Activated T-helper 17 cell treated with anti-CD3 and anti-CD28 coated beads, Interleukin-2, amount 50 U/mL, for 72 hours (primary cell): ENCODE results near the gene YBX1. TPM values are rescaled to one million over a fixed set of nuclear protein-coding genes. Genes with fewer than 3 reads are reported as not detected.

Experiments
- ATAC-seq: fragments of 150-1000 bp; cut with Tn5 transposase; replicated peaks from 2 replicates; pipeline ENCODE4 v1.10.0; 2021; ENCODE audit warnings: mild to moderate bottlenecking, moderate library complexity
- H3K27ac Mint-ChIP-seq: one replicate; pipeline ENCODE4 v1.8.0; 2022; ENCODE audit warnings: mixed read lengths
- H3K27me3 Mint-ChIP-seq: one replicate; pipeline ENCODE4 v1.8.0; 2022; ENCODE audit warnings: mixed read lengths
- H3K36me3 Mint-ChIP-seq: one replicate; pipeline ENCODE4 v1.8.0; 2022; ENCODE audit warnings: low read depth, mild to moderate bottlenecking, mixed read lengths
- H3K4me1 Mint-ChIP-seq: one replicate; pipeline ENCODE4 v1.8.0; 2022; ENCODE audit warnings: mixed read lengths
- H3K4me3 Mint-ChIP-seq: one replicate; pipeline ENCODE4 v1.8.0; 2022; ENCODE audit warnings: mild to moderate bottlenecking, mixed read lengths
- H3K9me3 Mint-ChIP-seq: one replicate; pipeline ENCODE4 v1.8.0; 2022; ENCODE audit warnings: mixed read lengths
- total RNA-seq, 2 donors: library from RNA; stranded (reverse); gene quantifications; one replicate each; pipeline ENCODE4 v1.2.3, GENCODE V29; 2022

The YBX1 gene
- 100 to 1,000 TPM; 501 to 981 TPM for total RNA-seq

DNA sequence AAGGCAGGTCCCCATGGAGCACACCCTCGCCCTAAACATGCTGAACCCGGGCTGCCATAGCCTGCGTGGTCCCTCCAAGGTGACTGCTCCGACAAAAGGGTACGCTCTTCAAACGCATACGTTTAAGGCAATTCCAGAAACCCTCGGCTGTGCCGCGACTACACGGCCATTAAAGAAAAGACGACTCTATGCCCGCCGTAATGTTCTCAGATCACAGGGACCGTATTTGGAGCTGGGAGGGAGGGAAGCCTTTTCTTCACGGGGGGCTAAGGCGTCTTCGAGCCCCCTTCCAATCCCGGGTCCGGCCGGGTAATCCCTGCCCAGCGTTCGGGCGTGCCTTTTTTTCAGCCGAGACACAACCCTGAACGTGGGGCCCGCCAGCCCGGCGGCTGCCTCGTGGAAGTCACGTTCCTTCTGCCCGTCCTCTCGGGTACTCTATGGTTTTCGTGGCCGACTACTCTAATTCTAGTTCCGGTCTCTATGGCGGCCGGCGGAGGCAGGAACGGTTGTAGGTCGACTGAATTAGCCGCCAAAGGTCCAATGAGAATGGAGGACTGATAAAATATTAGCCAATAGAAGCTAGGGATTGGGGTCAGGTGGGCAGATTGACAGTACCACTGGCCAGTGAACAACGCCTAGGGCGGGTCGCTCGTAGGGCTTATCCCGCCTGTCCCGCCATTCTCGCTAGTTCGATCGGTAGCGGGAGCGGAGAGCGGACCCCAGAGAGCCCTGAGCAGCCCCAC, at the start of gene YBX1:
TSS of gene YBX1 (plus strand) at position 678 of the 743 bp plus-strand sequence. CDS start 148 bp downstream, outside the sequence.
- no peaks in the 10 kb centered on the region for H3K9me3 Mint-ChIP-seq
- no peaks in the 10 kb centered on the region for H3K27me3 Mint-ChIP-seq
- ATAC-seq: peak; percentile 97
- H3K4me1 Mint-ChIP-seq: peaks cover 38% of the 10 kb centered on the region
- peak within 1 kb of the TSS; percentile 93 for H3K4me3 Mint-ChIP-seq
- peak within 1 kb of the TSS; percentile 99 for H3K27ac Mint-ChIP-seq
- H3K36me3 Mint-ChIP-seq: peaks cover 50% of the 10 kb centered on the region

DNA sequence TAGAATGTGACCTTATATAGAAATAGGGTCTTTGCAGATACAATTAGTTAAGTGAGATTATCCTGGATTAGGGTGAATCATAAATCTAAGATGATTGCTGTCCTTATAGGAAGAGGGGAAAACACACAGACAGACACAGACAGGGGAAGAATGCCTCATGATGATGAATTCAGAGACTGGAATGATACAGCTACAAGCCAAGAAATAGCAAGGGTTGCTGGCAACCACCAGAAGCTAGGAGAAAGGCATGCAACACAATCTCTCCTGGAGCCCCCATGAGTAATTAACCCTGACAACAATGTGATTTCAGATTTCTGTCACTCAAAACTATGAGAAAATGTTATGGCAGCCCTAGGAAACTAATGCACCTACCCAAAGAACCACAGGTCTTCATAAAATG, 43.1 kb upstream of the YBX1 start:
- H3K36me3 Mint-ChIP-seq: no peaks in the 10 kb centered on the region
- no peak overlapping the region for H3K27ac Mint-ChIP-seq
- H3K27me3 Mint-ChIP-seq: no peaks in the 10 kb centered on the region
- no peaks in the 10 kb centered on the region for H3K9me3 Mint-ChIP-seq
- H3K4me3 Mint-ChIP-seq: no peak overlapping the region
- no peaks in the 10 kb centered on the region for H3K4me1 Mint-ChIP-seq
- ATAC-seq: no peak

DNA sequence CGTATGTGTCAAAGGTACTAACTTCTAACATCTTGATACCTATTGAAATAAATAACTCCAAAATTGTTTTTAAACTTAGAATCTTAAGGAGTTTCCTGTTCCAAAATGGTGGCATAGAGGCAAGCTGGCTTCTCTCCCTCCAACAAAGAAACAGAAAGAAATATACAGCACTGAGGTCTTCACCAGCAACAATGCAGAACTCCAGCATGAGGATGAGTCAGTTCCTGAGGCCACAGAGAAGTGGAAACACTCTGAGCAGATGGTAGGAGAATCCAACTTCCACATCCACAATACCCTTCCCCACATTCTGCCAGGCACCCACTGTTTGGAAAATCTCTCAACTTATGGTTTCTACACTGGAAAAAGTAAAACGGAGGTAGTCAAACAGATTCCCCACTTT, 36.2 kb upstream of the YBX1 start:
- H3K9me3 Mint-ChIP-seq: no peaks in the 10 kb centered on the region
- H3K36me3 Mint-ChIP-seq: no peaks in the 10 kb centered on the region
- no peak overlapping the region for H3K27ac Mint-ChIP-seq
- H3K4me3 Mint-ChIP-seq: no peak overlapping the region
- H3K27me3 Mint-ChIP-seq: no peaks in the 10 kb centered on the region
- no peaks in the 10 kb centered on the region for H3K4me1 Mint-ChIP-seq
- no peak for ATAC-seq

DNA sequence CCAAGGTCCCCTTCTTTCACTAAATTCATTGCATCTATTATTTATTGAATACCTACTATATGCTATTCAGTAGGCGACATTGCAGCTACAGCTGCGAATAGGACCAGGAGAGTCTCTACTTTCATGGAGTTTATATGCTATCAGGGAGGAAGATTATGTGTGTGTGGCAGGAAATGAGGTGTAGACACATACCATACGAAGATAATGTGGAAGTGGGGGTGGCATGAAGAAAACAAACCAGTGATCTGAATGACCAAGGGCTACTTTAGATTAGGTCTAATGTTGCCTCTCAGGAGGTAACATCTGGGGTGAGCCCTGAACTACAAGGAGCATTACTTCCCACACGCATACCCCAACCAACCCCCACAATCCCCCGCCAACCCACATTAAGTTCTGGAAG, 25.0 kb upstream of the YBX1 start:
- Mint-ChIP-seq H3K27me3 (no peaks in the 10 kb centered on the region), H3K36me3 (peaks cover 35% of the 10 kb centered on the region), H3K4me1 (peaks cover 31% of the 10 kb centered on the region), H3K4me3 (peak overlapping the region; percentile 93), H3K9me3 (no peaks in the 10 kb centered on the region), H3K27ac (peak overlapping the region; percentile 80)
- ATAC-seq: no peak

DNA sequence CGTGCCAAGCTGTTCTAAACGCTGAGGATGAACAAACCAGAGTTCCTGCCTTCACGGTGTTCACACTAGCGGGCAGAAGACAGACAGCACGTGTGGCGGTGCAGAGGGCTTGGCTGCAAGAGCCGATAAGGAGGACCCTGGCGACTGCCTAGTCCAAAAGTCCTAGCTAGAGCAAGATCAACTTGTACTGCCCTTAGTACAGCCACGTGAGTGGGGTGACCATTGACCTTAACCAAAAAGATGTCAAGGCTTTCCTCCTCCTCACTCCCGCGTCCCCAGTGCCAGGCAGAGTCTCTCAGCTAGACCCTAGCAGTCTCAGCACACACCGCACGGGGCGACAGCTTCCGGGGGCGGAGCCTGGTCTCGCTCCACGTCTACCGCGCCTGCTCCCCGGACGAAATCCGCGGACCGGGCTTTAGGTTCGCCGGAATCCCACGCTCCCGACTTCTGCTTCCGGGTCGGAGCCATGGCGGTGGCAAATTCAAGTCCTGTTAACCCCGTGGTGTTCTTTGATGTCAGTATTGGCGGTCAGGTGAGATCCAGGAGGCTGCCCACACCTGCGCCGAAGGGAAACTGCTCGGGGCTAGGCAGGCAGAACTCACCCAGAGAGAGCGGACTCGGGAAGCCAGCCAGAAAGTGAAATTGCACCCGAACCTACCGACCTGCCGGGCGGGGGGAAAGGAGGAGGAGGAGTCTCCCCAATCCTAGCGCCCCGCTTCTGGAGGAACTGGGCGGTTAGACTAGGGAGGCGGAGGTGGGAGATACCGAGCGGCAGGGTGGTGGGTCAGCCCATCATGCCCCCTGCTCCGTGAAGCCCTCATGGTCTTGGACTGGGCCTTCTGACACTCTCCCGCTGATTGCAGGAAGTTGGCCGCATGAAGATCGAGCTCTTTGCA, 24.0 kb upstream of the YBX1 start, which contains the start of gene PPIH:
TSS of gene PPIH (plus strand) at position 443 of the 896 bp plus-strand sequence. CDS start at position 467, 24 bp downstream.
- H3K36me3 Mint-ChIP-seq: peaks cover 41% of the 10 kb centered on the region
- peaks cover 31% of the 10 kb centered on the region for H3K4me1 Mint-ChIP-seq
- H3K27ac Mint-ChIP-seq: peak within 1 kb of the TSS; percentile 80
- no peaks in the 10 kb centered on the region for H3K27me3 Mint-ChIP-seq
- no peaks in the 10 kb centered on the region for H3K9me3 Mint-ChIP-seq
- peak; percentile 98 for ATAC-seq
- H3K4me3 Mint-ChIP-seq: peak within 1 kb of the TSS; percentile 93

DNA sequence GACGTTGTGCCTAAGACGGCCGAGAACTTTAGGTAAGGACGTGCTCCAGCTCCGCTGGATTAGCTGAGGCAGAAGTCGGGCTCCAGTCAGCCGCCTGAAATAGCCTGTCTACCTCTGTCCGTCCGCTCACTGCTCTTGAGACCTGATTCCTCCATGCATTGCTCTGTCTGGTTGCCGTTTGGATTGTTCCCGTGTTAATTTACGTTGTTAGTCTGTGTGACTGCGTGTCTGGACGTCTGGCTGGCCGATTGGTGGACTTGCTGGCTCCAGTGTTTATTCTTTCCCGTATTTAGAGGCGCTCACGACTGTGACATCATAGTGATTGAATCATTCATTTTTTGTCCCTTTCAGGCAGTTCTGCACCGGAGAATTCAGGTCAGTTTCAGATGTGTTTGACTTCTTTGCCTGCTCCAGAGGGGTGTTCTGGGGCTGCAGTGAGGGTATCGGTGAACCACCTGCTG, 23.3 kb upstream of the YBX1 start:
- peak overlapping the region; percentile 80 for H3K27ac Mint-ChIP-seq
- peak overlapping the region; percentile 93 for H3K4me3 Mint-ChIP-seq
- H3K36me3 Mint-ChIP-seq: peaks cover 48% of the 10 kb centered on the region
- H3K9me3 Mint-ChIP-seq: no peaks in the 10 kb centered on the region
- no peak for ATAC-seq
- H3K27me3 Mint-ChIP-seq: no peaks in the 10 kb centered on the region
- peaks cover 31% of the 10 kb centered on the region for H3K4me1 Mint-ChIP-seq

DNA sequence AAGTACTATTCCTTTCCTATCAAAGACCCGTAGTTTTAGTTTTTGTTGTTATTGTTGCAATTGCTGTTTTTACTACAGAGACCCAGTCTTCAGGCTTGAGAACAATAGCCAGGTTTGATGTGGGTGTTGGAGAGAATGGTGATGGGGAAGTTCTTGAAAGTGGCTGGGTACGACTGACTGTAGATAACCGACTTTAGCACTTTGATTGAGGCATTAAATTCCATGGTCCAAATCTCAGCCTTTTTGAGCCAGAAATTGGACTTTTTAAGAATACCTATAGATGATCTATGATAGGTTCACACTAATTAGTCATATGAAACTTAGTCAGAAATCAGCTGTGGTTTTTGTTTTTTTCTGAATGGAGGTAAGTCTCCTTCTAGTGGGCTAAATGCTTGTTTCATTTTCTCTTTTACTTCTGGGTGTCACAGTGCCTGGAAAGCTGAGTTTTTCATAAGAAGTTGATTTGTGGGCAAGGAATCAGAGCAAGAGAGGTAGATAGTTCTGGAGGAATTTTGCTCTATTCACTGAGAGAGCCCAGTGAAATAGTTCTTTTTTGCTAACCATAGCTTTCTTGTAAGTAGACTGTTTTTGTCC, 21.2 kb upstream of the YBX1 start:
- peak overlapping the region; percentile 93 for H3K4me3 Mint-ChIP-seq
- H3K36me3 Mint-ChIP-seq: peaks cover 69% of the 10 kb centered on the region
- H3K27ac Mint-ChIP-seq: peak overlapping the region; percentile 89
- peak; percentile 62 for ATAC-seq
- no peaks in the 10 kb centered on the region for H3K9me3 Mint-ChIP-seq
- peaks cover 31% of the 10 kb centered on the region for H3K4me1 Mint-ChIP-seq
- H3K27me3 Mint-ChIP-seq: no peaks in the 10 kb centered on the region

DNA sequence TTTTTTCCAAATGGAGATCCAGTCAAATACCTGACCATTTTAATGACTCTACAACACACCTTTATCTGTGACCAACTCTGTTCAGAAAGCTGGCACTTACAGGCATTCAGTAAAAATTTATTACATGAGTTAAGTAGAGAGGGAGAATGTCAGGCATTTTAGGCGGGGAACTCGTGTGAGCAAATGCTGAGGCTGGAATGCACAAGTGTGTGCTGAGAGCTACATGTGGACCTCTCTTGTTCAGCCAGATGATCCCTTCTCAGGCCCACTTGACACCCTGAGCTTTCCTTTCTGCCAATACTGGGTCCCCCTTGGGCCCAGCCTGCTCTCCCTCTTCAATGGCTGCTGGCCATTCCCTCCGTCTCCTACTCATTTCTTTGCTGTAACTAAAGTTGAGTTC, 12.3 kb upstream of the YBX1 start:
- H3K4me3 Mint-ChIP-seq: no peak overlapping the region
- H3K27ac Mint-ChIP-seq: no peak overlapping the region
- no peaks in the 10 kb centered on the region for H3K4me1 Mint-ChIP-seq
- H3K27me3 Mint-ChIP-seq: no peaks in the 10 kb centered on the region
- no peak for ATAC-seq
- H3K9me3 Mint-ChIP-seq: no peaks in the 10 kb centered on the region
- H3K36me3 Mint-ChIP-seq: peaks cover 95% of the 10 kb centered on the region

DNA sequence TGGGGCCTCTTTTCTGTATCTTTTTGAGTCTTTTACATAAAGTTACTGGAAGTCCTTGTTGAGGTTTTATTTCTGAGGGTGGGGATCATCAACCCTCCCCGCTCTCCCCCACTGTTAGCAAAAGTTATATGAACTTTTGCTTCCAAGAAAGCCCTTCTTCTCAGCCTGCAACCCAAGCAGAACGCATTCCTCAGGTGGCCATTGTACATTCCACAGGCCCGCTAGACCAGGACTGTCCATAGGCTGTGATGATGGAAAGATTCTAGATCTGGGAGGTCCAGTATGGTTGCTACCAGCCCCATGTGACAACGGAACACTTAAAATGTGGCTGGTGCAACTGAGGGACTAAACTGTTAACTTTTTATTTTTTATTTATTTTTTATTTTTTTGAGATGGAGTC, 11.8 kb upstream of the YBX1 start:
- no peaks in the 10 kb centered on the region for H3K27me3 Mint-ChIP-seq
- peaks cover 95% of the 10 kb centered on the region for H3K36me3 Mint-ChIP-seq
- no peaks in the 10 kb centered on the region for H3K4me1 Mint-ChIP-seq
- no peak for ATAC-seq
- no peaks in the 10 kb centered on the region for H3K9me3 Mint-ChIP-seq
- H3K27ac Mint-ChIP-seq: no peak overlapping the region
- no peak overlapping the region for H3K4me3 Mint-ChIP-seq

DNA sequence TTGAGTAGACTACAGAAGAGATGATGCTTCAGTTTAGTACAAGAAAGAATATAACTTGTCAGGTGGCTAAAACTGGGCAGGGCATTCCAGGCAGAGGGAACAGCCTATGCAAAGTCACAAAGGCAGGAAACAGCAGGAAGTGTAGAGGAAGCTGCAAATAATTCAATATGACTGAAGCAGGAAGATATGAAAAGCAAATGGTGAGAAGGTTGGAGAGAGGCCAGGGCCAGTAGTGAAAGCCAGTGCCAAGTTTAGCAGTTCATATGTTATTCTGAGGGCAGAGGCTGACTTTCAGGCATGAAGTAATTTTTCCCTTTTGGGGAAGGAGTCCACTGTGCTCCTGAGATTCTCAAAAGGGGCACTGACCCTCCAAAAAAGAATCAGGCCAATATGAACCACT, 8.0 kb upstream of the YBX1 start:
- Mint-ChIP-seq H3K36me3 (peaks cover 73% of the 10 kb centered on the region), H3K4me3 (no peak overlapping the region), H3K27ac (peak overlapping the region; percentile 2), H3K9me3 (no peaks in the 10 kb centered on the region), H3K4me1 (no peaks in the 10 kb centered on the region), H3K27me3 (no peaks in the 10 kb centered on the region)
- ATAC-seq: no peak

DNA sequence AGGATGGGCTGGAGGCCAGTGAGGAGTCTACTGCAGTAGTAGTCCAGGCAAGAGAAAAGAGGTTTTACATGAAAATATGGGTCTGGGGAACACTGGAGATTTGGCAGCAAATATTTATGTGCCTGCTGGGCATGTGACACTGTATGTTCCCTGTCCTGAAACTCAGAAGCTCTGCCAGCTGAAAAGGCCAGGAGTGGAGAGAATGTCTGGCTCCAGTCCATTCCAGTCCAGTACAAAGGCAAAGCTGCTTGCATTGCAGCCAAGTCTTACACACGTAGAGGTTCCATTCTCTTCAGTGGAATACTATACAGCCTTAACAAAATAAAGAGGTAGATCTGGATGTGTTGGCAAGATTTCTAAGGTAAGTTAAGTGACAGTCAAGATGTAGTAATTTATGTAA, 7.5 kb upstream of the YBX1 start:
- Mint-ChIP-seq H3K9me3 (no peaks in the 10 kb centered on the region), H3K36me3 (peaks cover 69% of the 10 kb centered on the region), H3K27ac (no peak overlapping the region), H3K4me1 (no peaks in the 10 kb centered on the region), H3K4me3 (no peak overlapping the region), H3K27me3 (no peaks in the 10 kb centered on the region)
- no peak for ATAC-seq

DNA sequence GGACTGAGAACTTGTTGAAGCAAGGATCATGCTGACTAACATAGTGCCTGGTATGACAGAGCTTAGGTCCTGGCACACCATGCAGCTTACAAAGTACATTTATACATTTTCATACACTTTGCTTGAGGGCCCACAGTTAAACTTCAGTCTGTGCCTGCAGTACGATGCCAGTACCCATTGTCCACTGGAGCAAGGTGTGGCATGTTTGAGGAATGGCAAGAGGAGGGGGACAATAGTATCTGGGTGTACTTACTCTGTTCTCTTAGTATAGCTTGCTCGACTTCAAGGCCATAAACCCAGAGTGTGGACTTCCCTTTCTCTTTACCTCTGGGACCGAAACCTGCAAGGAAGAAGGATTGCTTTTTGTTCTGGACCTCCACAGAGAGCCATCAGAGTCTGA, 6.8 kb upstream of the YBX1 start:
- peaks cover 4% of the 10 kb centered on the region for H3K4me1 Mint-ChIP-seq
- peaks cover 61% of the 10 kb centered on the region for H3K36me3 Mint-ChIP-seq
- H3K9me3 Mint-ChIP-seq: no peaks in the 10 kb centered on the region
- H3K27me3 Mint-ChIP-seq: no peaks in the 10 kb centered on the region
- no peak overlapping the region for H3K4me3 Mint-ChIP-seq
- ATAC-seq: no peak
- no peak overlapping the region for H3K27ac Mint-ChIP-seq

DNA sequence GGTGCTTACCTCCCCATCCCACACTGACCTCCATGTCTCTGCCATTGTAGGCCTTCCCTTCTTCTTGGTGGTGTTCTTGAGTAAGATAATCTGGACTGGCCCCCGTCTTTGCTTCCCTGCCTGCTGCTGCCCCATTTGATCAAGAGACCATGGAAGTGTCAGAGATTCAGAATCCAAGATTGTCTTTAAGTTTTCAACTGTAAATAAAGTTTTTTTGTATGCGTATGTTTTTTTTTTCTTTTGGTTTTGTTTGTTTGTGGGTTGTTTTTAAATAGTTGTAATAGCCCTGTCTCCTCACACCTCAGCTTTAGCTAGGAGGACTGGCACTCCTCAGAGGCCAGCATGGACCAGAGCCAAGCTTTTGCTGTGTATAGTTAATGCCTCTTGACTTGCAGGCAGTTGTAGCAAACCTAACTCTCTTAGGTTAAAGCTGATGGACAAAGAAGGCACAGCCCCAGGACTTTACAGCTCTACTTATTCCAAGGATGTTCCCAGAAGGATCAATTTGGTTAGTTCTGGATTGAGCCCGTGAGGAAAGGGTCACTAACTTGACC, 5.6 kb upstream of the YBX1 start:
- peaks cover 12% of the 10 kb centered on the region for H3K4me1 Mint-ChIP-seq
- H3K9me3 Mint-ChIP-seq: no peaks in the 10 kb centered on the region
- ATAC-seq: no peak
- H3K27me3 Mint-ChIP-seq: no peaks in the 10 kb centered on the region
- no peak overlapping the region for H3K4me3 Mint-ChIP-seq
- peak overlapping the region; percentile 72 for H3K27ac Mint-ChIP-seq
- H3K36me3 Mint-ChIP-seq: peaks cover 54% of the 10 kb centered on the region

DNA sequence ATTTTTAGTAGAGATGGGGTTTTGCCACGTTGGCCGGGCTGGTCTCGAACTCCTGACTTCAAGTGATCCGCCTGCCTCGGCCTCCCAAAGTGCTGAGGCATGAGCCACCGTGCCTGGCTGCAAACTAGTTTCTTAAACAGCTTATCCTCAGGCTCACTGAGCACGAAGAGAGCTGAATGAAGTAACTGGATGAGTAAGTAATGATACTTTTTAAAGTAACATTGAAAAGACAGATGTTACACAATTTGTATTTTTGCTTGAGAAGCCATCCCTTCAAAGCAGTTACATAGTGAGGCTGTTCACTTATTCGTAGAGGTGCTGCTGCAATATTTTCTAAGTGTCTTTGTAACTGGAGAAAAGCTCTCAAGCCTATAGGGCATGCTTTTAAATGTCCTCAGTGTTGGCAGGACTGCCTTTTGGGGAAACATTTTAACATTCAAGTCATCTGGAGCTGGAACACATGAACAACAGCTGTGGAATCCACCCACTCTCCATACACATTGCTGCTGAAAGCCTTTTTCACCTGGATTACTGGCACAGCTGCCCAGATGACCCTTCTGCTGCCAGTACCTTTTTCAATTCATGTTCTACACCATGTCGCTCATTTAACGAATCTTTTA, 2.7 kb upstream of the YBX1 start:
- Mint-ChIP-seq H3K9me3 (no peaks in the 10 kb centered on the region), H3K36me3 (peaks cover 50% of the 10 kb centered on the region), H3K4me3 (no peak overlapping the region), H3K27me3 (no peaks in the 10 kb centered on the region), H3K27ac (no peak overlapping the region), H3K4me1 (peaks cover 18% of the 10 kb centered on the region)
- ATAC-seq: no peak
